Cardiac fibroblast (primary cell): ENCODE results near the gene DIP2C.
"Not testable (repeated sequence)": the region's sequence is repeated elsewhere in the genome, so short reads cannot be mapped to it uniquely, and the experiment has no call there.

Experiments
- DNase-seq, 2 donors: peaks; one replicate each; pipeline versions ENCODE4 v3.0.0 to v3.0.0-alpha.2; 2010; ENCODE audit warnings: low read depth in 2 of 2
- H3K4me3 ChIP-seq, 2 donors: replicated peaks in 1 of 2; 1 replicate in 1 of 2; 2 replicates in 1 of 2; pipeline ENCODE4 v1.5.1; 2011; ENCODE audit warnings: low read depth in 2 of 2, low read length in 2 of 2, mild to moderate bottlenecking in 2 of 2, moderate library complexity in 1 of 2
- CTCF ChIP-seq: IDR thresholded peaks from one replicate; pipeline ENCODE4 v1.5.1; 2011; ENCODE audit warnings: low read depth, mild to moderate bottlenecking, low read length, inconsistent platforms

DIP2C gene

GRCh38 chr10:273088-273487, 416.4 kb downstream of the DIP2C start:
- TF ChIP-seq CTCF: no peak
- no peak overlapping the region for H3K4me3 ChIP-seq
- no peak for DNase-seq

- no peak for DNase-seq
- no peak for TF ChIP-seq CTCF
- H3K4me3 ChIP-seq: no peak overlapping the region
Measured at GRCh38 chr10:271722-272121, 417.7 kb downstream of the DIP2C start.

- no peak for TF ChIP-seq CTCF
- peak; percentile 10 to 44 for DNase-seq
- no peak overlapping the region for H3K4me3 ChIP-seq
Measured at GRCh38 chr10:271201-271600, 418.3 kb downstream of the DIP2C start.

- DNase-seq: no peak
- no peak overlapping the region for H3K4me3 ChIP-seq
- no peak for TF ChIP-seq CTCF
Measured at GRCh38 chr10:269440-270074, 419.9 kb downstream of the DIP2C start.

GRCh38 chr10:267705-268104, 421.8 kb downstream of the DIP2C start:
- H3K4me3 ChIP-seq: no peak overlapping the region
- no peak for DNase-seq
- TF ChIP-seq CTCF: no peak

GRCh38 chr10:266974-267425, 422.5 kb downstream of the DIP2C start:
- H3K4me3 ChIP-seq: no peak overlapping the region
- DNase-seq: peak; percentile 66 to 69
- no peak for TF ChIP-seq CTCF

GRCh38 chr10:265816-266588, 423.5 kb downstream of the DIP2C start:
- H3K4me3 ChIP-seq, DNase-seq: not testable (repeated sequence)

GRCh38 chr10:265074-265440, 424.4 kb downstream of the DIP2C start:
- DNase-seq: peak; percentile 11 to 49
- not testable (repeated sequence) for H3K4me3 ChIP-seq

- not testable (repeated sequence) for H3K4me3 ChIP-seq
- peak in 1 of 2 donors; percentile 38 for DNase-seq
Measured at GRCh38 chr10:264160-265073, 425.1 kb downstream of the DIP2C start.
